Stimulated activated CD8-positive, alpha-beta memory T cell treated with anti-CD3 and anti-CD28 coated beads, Interleukin-2, amount 100 ng/mL, for 48 hours (primary cell): ENCODE results near the gene DSCAML1.

ENCODE experiments used
- DNase-seq, 2 donors: peaks; one replicate each; pipeline ENCODE4 v3.0.0-alpha.2; 2020; ENCODE audit warnings: low read depth in 2 of 2

Gene DSCAML1

GRCh38 chr11:117453886-117454563, 343.0 kb downstream of the DSCAML1 start:
- no peak for DNase-seq

GRCh38 chr11:117449111-117449693, 347.8 kb downstream of the DSCAML1 start:
- DNase-seq, result no peak

- DNase-seq, result no peak
Observed at GRCh38 chr11:117444711-117445658, 352.0 kb downstream of the DSCAML1 start.

- DNase-seq, result no peak
Observed at GRCh38 chr11:117444256-117444655, 352.8 kb downstream of the DSCAML1 start.

GRCh38 chr11:117443266-117444186, 353.5 kb downstream of the DSCAML1 start:
- no peak for DNase-seq

GRCh38 chr11:117442869-117443239, 354.2 kb downstream of the DSCAML1 start:
- DNase-seq, result no peak

- DNase-seq, result no peak
Observed at GRCh38 chr11:117442049-117442868, 354.8 kb downstream of the DSCAML1 start.

- no peak for DNase-seq
Observed at GRCh38 chr11:117441146-117441975, 355.7 kb downstream of the DSCAML1 start.

- DNase-seq, result no peak
Observed at GRCh38 chr11:117440258-117440657, 356.8 kb downstream of the DSCAML1 start.

GRCh38 chr11:117439256-117439655, 357.8 kb downstream of the DSCAML1 start:
- no peak for DNase-seq

GRCh38 chr11:117438371-117439000, 358.5 kb downstream of the DSCAML1 start:
- no peak for DNase-seq

- DNase-seq, result no peak
Observed at GRCh38 chr11:117437791-117438130, 359.3 kb downstream of the DSCAML1 start.

GRCh38 chr11:117437041-117437790, 359.8 kb downstream of the DSCAML1 start:
- no peak for DNase-seq

GRCh38 chr11:117435326-117435725, 361.7 kb downstream of the DSCAML1 start:
- DNase-seq, result no peak

GRCh38 chr11:117434481-117434880, 362.5 kb downstream of the DSCAML1 start:
- no peak for DNase-seq

- no peak for DNase-seq
Observed at GRCh38 chr11:117433717-117434116, 363.3 kb downstream of the DSCAML1 start.

GRCh38 chr11:117431436-117431835, 365.6 kb downstream of the DSCAML1 start:
- no peak for DNase-seq

- DNase-seq, result no peak
Observed at GRCh38 chr11:117430293-117430955, 366.6 kb downstream of the DSCAML1 start.
